MG63 (cell line): ENCODE results near the gene PCDH12. TPM values are rescaled to one million over a fixed set of nuclear protein-coding genes. Genes with fewer than 3 reads are reported as not detected.

Experiments
- DNase-seq: peaks from one replicate; pipeline ENCODE4 v3.0.0-alpha.2; 2020
- H3K27me3 ChIP-seq: fragments of 250-450 bp; sonication (Bioruptor Pico); 2 replicates; pipeline ENCODE4 v1.5.1; 2020; ENCODE audit warnings: mild to moderate bottlenecking, moderate library complexity
- H3K36me3 ChIP-seq: fragments of 250-450 bp; sonication (Bioruptor Pico); 2 replicates; pipeline ENCODE4 v1.5.1; 2020; ENCODE audit warnings: mild to moderate bottlenecking, moderate library complexity
- H3K4me3 ChIP-seq: fragments of 250-450 bp; sonication (Bioruptor Pico); 2 replicates; pipeline ENCODE4 v1.5.1; 2020; ENCODE audit warnings: mild to moderate bottlenecking, moderate library complexity
- H3K9me3 ChIP-seq: fragments of 250-450 bp; sonication (Bioruptor Pico); 2 replicates; pipeline ENCODE4 v1.5.1; 2020; ENCODE audit warnings: mild to moderate bottlenecking, moderate library complexity
- total RNA-seq: library from RNA; depleted of rRNA; stranded (reverse); fragments of >200 nt; shearing (Covaris generic); gene quantifications from 2 replicates; pipeline ENCODE4 v1.2.3, GENCODE V29; 2014; ENCODE audit warnings: low replicate concordance; rRNA removed

Gene PCDH12
- total RNA-seq, 1 experiment from 2014 or later = 8.4 TPM

GRCh38 chr5:141904551-141904950 is 53.5 kb downstream of the PCDH12 start:
- DNase-seq = no peak
- no peaks in the 10 kb centered on the region for H3K27me3 ChIP-seq

GRCh38 chr5:141903261-141903660 is 54.7 kb downstream of the PCDH12 start:
- Histone ChIP-seq H3K9me3 (no peaks in the 10 kb centered on the region), H3K4me3 (no peak overlapping the region), H3K27me3 (no peaks in the 10 kb centered on the region), H3K36me3 (no peaks in the 10 kb centered on the region)
- DNase-seq = no peak

More at GRCh38 chr5:141904551-141904950, 53.5 kb downstream of the PCDH12 start:
- Histone ChIP-seq H3K4me3 (no peak overlapping the region), H3K9me3 (0 out of 2 replicates have a peak, but pooled peaks cover 2% of the 10 kb centered on the region), H3K36me3 (no peaks in the 10 kb centered on the region)

GRCh38 chr5:141902015-141902814 is 55.8 kb downstream of the PCDH12 start:
- no peaks in the 10 kb centered on the region for H3K9me3 ChIP-seq
- no peaks in the 10 kb centered on the region for H3K27me3 ChIP-seq
- no peaks in the 10 kb centered on the region for H3K36me3 ChIP-seq
- DNase-seq = no peak
- no peak overlapping the region for H3K4me3 ChIP-seq

- Histone ChIP-seq H3K27me3 (no peaks in the 10 kb centered on the region), H3K9me3 (no peaks in the 10 kb centered on the region), H3K36me3 (no peaks in the 10 kb centered on the region)
These were observed 59.5 kb downstream of the PCDH12 start for GRCh38 chr5:141898448-141899049.

GRCh38 chr5:141897425-141897824 is 60.6 kb downstream of the PCDH12 start:
- Histone ChIP-seq H3K4me3 (no peak overlapping the region), H3K36me3 (no peaks in the 10 kb centered on the region), H3K27me3 (no peaks in the 10 kb centered on the region), H3K9me3 (no peaks in the 10 kb centered on the region)
- DNase-seq = no peak

More at GRCh38 chr5:141898448-141899049, 59.5 kb downstream of the PCDH12 start:
- no peak overlapping the region for H3K4me3 ChIP-seq
- DNase-seq = no peak

Other genes with a start within 250 kb of the PCDH12 start
- gene PCDH1, start 79.8 kb downstream of the PCDH12 start, total RNA-seq = 3.8 and 12.8 TPM in 2 replicates
- 84.9 and 95.9 TPM in 2 replicates for gene DELE1, start 34.3 kb downstream of the PCDH12 start, total RNA-seq
- 93.3 and 167 TPM in 2 replicates for gene RNF14, start 10.9 kb upstream of the PCDH12 start, total RNA-seq
- 57.4 and 67.5 TPM in 2 replicates for gene GNPDA1, start 54.8 kb upstream of the PCDH12 start, total RNA-seq
- gene NDFIP1, start 150.6 kb upstream of the PCDH12 start, total RNA-seq = 53.4 and 113 TPM in 2 replicates